OCI-LY7 (cell line): Measurements from ENCODE around the gene KCNQ2. TPM values are rescaled to one million over a fixed set of nuclear protein-coding genes. Genes with fewer than 3 reads are reported as not detected.

Experiments used
- BruUV-seq: library from RNA; stranded (reverse); fragments of 400-500 nt; replicated peaks from 2 replicates; lab custom pipeline; 2021; lab: Mats Ljungman, UMichigan
- CTCF ChIA-PET: fragments of 300-600 bp; sonication (Branson Sonifier 250); formaldehyde crosslinking; loops from one replicate; lab custom pipeline; 2022; ENCODE audit warnings: antibody characterized with exemption; ENCODE audit not compliant: unreplicated experiment; lab: Charles Lee
- POLR2A ChIA-PET: fragments of 300-600 bp; sonication (Branson Sonifier 250); formaldehyde crosslinking; loops from one replicate; lab custom pipeline; 2022; ENCODE audit warnings: antibody characterized with exemption; lab: Charles Lee
- DNase-seq: peaks from one replicate; pipeline ENCODE4 v3.0.0-alpha.2; 2015; ENCODE audit warnings: low spot score
- H2AFZ ChIP-seq: fragments of 200-600 bp; sonication (generic), shearing (Covaris generic); 2 replicates; pipeline ENCODE4 v1.6.1; 2014; ENCODE audit warnings: mild to moderate bottlenecking, antibody characterized with exemption, low read length, moderate library complexity
- H3K27ac ChIP-seq: fragments of 200-600 bp; sonication (generic); 2 replicates; pipeline ENCODE4 v1.5.1; 2014; ENCODE audit warnings: mixed run types, low read depth, mild to moderate bottlenecking, moderate library complexity, low read length, inconsistent platforms; ENCODE audit not compliant: poor library complexity, severe bottlenecking
- H3K36me3 ChIP-seq: fragments of 200-600 bp; sonication (generic); 2 replicates; pipeline ENCODE4 v1.6.1; 2014; ENCODE audit warnings: mild to moderate bottlenecking, antibody characterized with exemption, low read length, moderate library complexity, mixed read lengths; ENCODE audit not compliant: insufficient read depth
- H3K4me1 ChIP-seq: fragments of 200-600 bp; sonication (generic); 2 replicates; pipeline ENCODE4 v1.5.1; 2014; ENCODE audit warnings: mild to moderate bottlenecking, low read length; ENCODE audit not compliant: insufficient read depth, poor library complexity, severe bottlenecking
- H3K4me2 ChIP-seq: fragments of 200-600 bp; sonication (generic); 2 replicates; pipeline ENCODE4 v1.6.1; 2014; ENCODE audit warnings: mild to moderate bottlenecking, low read length
- H3K4me3 ChIP-seq: fragments of 200-600 bp; sonication (generic); 2 replicates; pipeline ENCODE4 v1.5.1; 2014; ENCODE audit warnings: mild to moderate bottlenecking, low read depth, low read length; ENCODE audit not compliant: poor library complexity, severe bottlenecking
- H3K79me2 ChIP-seq: fragments of 200-600 bp; sonication (generic); 2 replicates; pipeline ENCODE4 v1.6.1; 2016; ENCODE audit warnings: low read depth, mild to moderate bottlenecking, low read length, moderate library complexity, mixed read lengths; ENCODE audit not compliant: insufficient read depth
- H3K9me2 ChIP-seq: fragments of 200-600 bp; sonication (generic); 2 replicates; pipeline ENCODE4 v1.6.1; 2016; ENCODE audit warnings: mild to moderate bottlenecking, low read length, mixed read lengths; ENCODE audit not compliant: insufficient read depth
- H3K9me3 ChIP-seq: fragments of 200-600 bp; sonication (generic); 2 replicates; pipeline ENCODE4 v1.6.1; 2014; ENCODE audit warnings: mild to moderate bottlenecking, mixed run types, low read length, mixed read lengths
- H4K20me1 ChIP-seq: fragments of 200-600 bp; sonication (generic); 2 replicates; pipeline ENCODE4 v1.6.1; 2014; ENCODE audit warnings: mild to moderate bottlenecking, antibody characterized with exemption, low read length, moderate library complexity, mixed read lengths; ENCODE audit not compliant: insufficient read depth
- CTCF ChIP-seq: fragments of 200-600 bp; sonication (generic); conservative IDR thresholded peaks from 2 replicates; pipeline ENCODE4 v1.5.1; 2014; ENCODE audit warnings: mild to moderate bottlenecking, antibody characterized with exemption, low read length, moderate library complexity, mixed read lengths
- EZH2phosphoT487 ChIP-seq: fragments of 200-600 bp; sonication (generic); IDR thresholded peaks from 2 replicates; pipeline ENCODE4 v1.6.1; 2018; ENCODE audit warnings: low read depth, borderline replicate concordance, mild to moderate bottlenecking, mixed run types, antibody characterized with exemption, low read length, moderate library complexity, mixed read lengths
- intact Hi-C: fragments of 100-400 bp; cut with micrococcal nuclease; formaldehyde crosslinking; loops from one replicate; pipeline ENCODE4 v1.10.0; 2022; ENCODE audit not compliant: unreplicated experiment
- total RNA-seq, 2 experiments: library from RNA; depleted of rRNA in 1 of 2; stranded (reverse); fragments of >200 nt in 1 of 2; shearing (Covaris generic) in 1 of 2; gene quantifications; 2 replicates each; pipeline ENCODE4 v1.2.3, GENCODE V29; 2014 to 2022

KCNQ2 gene
- total RNA-seq, 2 experiments from 2014 or later, result not detected

GRCh38 chr20:63464289-63464635 is 8.2 kb downstream of the KCNQ2 start:
- H3K36me3 ChIP-seq, result no peaks in the 10 kb centered on the region
- ChIA-PET CTCF (no interaction called here), POLR2A (no interaction called here)
- no peaks in the 10 kb centered on the region for H4K20me1 ChIP-seq
- no peak overlapping the region for H2AFZ ChIP-seq
- no peaks in the 10 kb centered on the region for H3K4me1 ChIP-seq
- no peak overlapping the region for H3K27ac ChIP-seq
- no peaks in the 10 kb centered on the region for H3K9me3 ChIP-seq
- no TSS peak for BruUV-seq
- TF ChIP-seq EZH2phosphoT487 (no peak), CTCF (no peak)
- no peaks in the 10 kb centered on the region for H3K9me2 ChIP-seq
- H3K79me2 ChIP-seq, result no peaks in the 10 kb centered on the region
- DNase-seq, result no peak
- H3K4me2 ChIP-seq, result no peak overlapping the region
- H3K4me3 ChIP-seq, result no peak overlapping the region
- intact Hi-C loops, result no loop called here

GRCh38 chr20:63463400-63464288 is 8.8 kb downstream of the KCNQ2 start:
- Histone ChIP-seq H3K4me1 (no peaks in the 10 kb centered on the region), H3K4me3 (no peak overlapping the region), H3K9me3 (no peaks in the 10 kb centered on the region), H3K4me2 (no peak overlapping the region), H3K27ac (no peak overlapping the region), H3K79me2 (no peaks in the 10 kb centered on the region), H3K9me2 (no peaks in the 10 kb centered on the region), H4K20me1 (no peaks in the 10 kb centered on the region), H3K36me3 (no peaks in the 10 kb centered on the region), H2AFZ (no peak overlapping the region)
- TF ChIP-seq EZH2phosphoT487 (no peak), CTCF (no peak)
- no peak for DNase-seq
- no TSS peak for BruUV-seq
- CTCF ChIA-PET, result no interaction called here
- POLR2A ChIA-PET, result no interaction called here
- intact Hi-C loops, result no loop called here

DNA sequence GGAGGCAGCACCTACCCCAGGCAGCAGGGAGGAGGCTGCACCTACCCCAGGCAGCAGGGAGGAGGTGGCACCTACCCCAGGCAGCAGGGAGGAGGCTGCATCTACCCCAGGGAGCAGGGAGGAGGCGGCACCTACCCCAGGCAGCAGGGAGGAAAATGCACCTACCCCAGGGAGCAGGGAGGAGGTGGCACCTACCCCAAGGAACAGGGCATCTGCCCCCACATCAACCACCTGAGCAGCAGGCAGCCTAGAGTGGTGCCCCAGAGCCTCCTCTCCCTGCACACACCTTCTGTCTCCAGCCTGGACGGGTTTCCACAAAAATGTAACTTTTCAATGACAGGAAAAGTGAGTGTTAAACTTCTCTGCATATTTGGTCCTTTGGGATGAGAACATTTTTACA is 10.2 kb downstream of the KCNQ2 start:
- TF ChIP-seq CTCF (no peak), EZH2phosphoT487 (no peak)
- H3K36me3 ChIP-seq, result no peaks in the 10 kb centered on the region
- no peak for DNase-seq
- H4K20me1 ChIP-seq, result no peaks in the 10 kb centered on the region
- H3K4me3 ChIP-seq, result no peak overlapping the region
- no peak overlapping the region for H3K4me2 ChIP-seq
- ChIA-PET POLR2A (no interaction called here), CTCF (no interaction called here)
- no TSS peak for BruUV-seq
- intact Hi-C loops, result no loop called here
- no peaks in the 10 kb centered on the region for H3K9me2 ChIP-seq
- no peak overlapping the region for H2AFZ ChIP-seq
- H3K27ac ChIP-seq, result no peak overlapping the region
- H3K9me3 ChIP-seq, result no peaks in the 10 kb centered on the region
- no peaks in the 10 kb centered on the region for H3K4me1 ChIP-seq
- no peaks in the 10 kb centered on the region for H3K79me2 ChIP-seq
